ENCODE measurements around the gene CEACAM16.

CEACAM16 gene

GRCh38 chr19:44726465-44726864 is 27.5 kb downstream of the CEACAM16 start:
- DNase-seq = no peak

- peak in 1 of 5 donors; percentile 31 for DNase-seq
Measured at GRCh38 chr19:44728178-44728577, 29.2 kb downstream of the CEACAM16 start.

DNA sequence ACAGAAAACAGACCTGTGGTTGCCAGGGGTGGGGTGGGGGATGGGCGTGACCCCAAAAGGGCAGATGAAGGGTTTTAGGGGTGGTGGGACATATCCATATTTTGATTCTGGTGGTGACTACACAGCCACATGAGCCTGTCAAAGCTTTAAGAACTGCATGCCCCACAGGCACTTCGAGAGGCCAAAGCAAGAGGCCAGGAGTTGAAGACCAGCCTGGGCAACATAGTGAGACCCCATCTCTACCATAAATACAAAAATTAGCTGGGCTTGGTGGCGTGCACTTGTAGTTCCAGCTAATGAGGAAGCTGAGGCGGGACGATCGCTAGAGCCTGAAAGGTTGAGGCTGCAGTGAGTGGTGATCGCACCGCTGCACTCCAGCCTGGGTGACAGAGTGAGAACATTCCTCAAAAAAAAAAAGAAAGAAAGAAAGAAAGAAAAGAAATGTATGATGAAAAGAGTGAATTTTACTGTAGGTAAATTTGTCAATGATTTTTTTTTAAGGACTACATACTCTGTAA is 30.6 kb downstream of the CEACAM16 start:
- DNase-seq = no peak

DNA sequence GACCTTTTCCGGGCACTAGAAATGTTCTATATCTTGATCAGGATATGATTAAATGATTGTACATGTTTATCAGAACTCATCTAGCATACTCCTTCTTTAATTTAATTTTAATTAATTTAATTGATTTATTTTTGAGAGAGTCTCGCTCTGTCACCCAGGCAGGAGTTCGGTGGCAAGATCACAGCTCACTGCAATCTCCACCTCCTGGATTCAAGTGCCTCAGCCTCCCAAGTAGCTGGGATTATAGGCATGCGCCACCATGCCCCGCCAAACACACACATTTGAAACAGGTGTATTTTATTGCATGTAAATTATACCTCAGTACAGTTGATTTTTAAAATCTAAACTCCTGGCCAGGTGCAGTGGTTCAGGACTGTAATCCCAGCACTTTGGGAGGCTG is 32.1 kb downstream of the CEACAM16 start:
- DNase-seq = no peak

GRCh38 chr19:44731622-44732021 is 32.7 kb downstream of the CEACAM16 start:
- no peak for DNase-seq

DNA sequence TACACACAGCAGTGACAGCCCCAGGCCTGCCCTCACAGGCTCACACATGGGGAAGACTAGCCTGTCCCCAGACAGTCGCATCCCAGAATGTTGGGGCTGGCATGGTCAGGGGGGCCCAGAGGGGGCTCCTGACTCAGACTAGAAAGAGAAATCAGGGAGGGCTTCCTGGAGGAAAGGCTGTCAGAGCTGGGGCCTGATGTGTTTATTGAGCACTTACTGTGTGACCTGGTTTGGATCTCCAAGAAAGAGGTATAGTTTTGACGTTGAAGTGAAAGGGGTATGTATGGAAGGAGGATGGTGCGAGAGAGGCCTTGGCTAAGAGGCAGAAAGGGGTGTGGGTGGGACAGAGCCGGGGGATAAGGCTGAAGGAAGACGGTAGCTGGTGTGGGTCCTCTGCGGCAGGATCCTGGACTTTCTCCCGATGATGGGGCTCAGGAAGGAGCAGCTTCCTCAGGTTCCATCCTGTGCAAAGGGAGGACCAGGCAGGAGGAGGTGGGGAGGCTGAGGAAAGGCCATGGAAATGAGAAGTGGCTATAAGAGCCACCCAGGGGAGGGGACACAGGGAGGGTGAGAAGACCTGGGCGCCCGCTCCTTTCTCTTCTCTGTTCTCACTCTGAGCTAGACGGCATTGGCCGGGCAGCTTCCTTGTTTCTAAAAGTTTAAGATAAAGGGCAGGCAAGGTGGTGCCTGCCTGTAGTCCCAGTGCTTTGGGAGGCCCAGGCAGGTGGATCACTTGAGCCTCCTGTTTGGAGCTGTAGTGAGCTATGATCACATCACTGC is 33.5 kb downstream of the CEACAM16 start:
- DNase-seq = no peak

GRCh38 chr19:44734357-44734756 is 35.4 kb downstream of the CEACAM16 start:
- no peak for DNase-seq

DNA sequence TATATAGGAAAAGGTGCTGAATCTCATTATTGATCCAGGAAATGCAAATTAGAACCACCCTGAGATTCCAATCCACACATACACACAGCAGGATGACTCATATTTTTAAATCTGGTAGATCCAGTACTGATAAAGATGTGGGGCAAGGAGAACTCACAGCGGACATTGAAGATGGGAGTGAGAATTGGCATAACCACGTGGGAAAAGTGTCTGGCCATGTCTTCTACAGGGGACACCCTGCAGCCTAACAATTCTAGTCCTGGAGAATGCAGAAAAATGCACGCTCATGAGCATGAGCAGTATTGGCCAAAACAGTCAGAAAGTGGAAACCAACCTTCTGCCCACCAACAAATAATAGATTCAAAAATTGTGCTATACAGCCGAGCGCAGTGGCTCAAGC is 36.1 kb downstream of the CEACAM16 start:
- DNase-seq = no peak

- no peak for DNase-seq
Measured at GRCh38 chr19:44737238-44738071, 38.5 kb downstream of the CEACAM16 start.

DNA sequence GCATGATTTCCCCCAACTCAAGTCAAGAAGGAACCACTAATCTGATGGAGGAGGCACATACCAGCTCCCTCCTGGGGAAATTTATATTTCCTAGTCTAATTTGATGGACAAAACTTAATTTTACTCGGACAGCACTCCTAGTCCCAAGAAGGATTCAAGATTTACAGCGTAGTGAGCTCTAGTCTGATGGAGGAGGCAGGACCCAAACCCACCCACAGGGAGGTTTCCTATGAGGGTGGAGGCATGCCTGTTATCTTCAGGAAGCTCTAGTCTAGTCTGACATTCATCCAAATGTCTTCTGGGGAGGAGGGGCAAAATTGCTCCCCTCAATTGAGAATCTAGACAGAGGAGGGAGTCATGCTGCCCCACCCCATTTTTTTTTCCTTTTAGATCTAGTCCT is 39.2 kb downstream of the CEACAM16 start:
- DNase-seq = no peak

DNA sequence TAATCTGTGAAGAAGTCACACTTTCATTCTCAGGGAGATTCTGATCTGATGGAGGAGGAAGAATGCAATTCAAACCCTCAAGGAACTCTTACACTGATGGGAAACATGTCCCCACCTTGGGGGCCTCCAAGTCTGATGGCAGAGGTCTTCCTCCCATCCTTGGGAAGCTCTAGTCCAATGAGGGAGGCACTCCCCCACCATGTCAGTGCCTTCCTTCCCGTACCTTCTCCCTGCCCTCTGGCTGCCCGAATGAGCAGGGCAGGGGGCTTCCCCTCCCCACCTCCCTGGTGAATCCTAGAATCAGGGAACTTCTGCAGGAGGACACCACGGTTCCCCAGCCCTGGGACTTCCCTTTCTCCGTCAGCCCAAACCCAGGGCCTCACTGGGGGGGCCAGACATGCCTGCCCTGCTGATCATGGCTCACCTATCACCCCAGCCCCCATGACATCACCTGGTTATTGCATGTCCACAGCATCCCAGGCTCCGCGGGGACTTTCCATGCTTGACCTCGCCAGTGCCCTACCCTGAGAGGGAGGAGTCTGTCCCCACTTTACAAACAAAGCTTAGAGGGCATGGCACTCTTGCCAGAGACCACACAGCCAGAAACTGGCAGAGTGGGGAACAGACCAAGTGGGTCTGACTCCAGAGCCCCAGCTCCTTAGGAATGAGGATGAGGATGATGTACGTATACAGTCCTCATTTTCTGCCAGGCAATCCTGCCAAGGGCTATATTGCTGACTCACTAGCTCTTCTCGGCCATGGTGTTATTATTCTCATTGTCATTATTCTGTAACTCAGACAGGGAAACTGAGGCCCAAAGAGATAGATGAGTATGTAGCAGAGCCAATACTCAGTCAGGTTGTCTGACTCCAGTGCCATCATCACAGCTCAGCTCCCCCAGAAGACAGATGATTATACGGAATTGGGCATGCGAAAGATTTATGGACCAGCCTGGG is 39.9 kb downstream of the CEACAM16 start:
- DNase-seq = no peak

GRCh38 chr19:44740351-44740824 is 41.4 kb downstream of the CEACAM16 start:
- DNase-seq = no peak

- no peak for DNase-seq
Measured at GRCh38 chr19:44741258-44741731, 42.3 kb downstream of the CEACAM16 start.

- peak in 1 of 5 donors; percentile 33 for DNase-seq
Measured at GRCh38 chr19:44741841-44742329, 42.9 kb downstream of the CEACAM16 start.

DNA sequence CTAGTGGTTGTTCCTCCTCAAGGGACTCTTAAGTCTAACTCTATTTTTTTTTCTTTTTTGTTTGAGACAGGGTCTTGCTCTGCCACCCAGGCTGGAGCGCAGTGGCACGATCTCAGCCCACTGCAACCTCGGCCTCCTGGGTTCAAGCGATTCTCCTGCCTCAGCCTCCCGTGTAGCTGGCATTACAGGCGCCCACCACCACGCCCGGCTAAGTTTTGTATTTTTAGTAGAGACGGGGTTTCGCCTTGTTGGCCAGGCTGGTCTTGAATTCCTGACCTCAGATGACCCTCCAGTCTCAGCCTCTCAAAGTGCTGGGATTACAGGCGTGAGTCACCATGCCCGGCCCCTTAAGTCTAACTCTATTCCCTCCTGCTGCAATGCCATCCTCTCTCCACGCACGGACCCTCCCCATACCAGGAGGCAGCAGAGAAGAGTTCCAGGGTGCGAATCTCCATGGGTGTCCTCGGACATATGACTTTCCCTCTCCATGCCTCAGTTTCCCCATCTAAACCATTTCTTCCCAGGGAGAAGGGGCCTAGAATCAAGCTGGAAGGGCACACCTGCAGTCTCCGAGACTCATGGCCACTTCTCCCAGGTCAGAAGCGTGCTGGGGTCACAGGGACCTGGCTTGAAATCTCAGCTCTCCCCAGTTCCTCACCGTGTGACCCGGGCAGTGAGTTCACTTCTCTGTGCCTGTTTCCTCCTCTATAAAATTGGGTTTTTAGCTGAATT is 43.5 kb downstream of the CEACAM16 start:
- DNase-seq = no peak

GRCh38 chr19:44744871-44745332 is 46.0 kb downstream of the CEACAM16 start:
- DNase-seq = no peak

GRCh38 chr19:44745341-44745831 is 46.4 kb downstream of the CEACAM16 start:
- DNase-seq = no peak

DNA sequence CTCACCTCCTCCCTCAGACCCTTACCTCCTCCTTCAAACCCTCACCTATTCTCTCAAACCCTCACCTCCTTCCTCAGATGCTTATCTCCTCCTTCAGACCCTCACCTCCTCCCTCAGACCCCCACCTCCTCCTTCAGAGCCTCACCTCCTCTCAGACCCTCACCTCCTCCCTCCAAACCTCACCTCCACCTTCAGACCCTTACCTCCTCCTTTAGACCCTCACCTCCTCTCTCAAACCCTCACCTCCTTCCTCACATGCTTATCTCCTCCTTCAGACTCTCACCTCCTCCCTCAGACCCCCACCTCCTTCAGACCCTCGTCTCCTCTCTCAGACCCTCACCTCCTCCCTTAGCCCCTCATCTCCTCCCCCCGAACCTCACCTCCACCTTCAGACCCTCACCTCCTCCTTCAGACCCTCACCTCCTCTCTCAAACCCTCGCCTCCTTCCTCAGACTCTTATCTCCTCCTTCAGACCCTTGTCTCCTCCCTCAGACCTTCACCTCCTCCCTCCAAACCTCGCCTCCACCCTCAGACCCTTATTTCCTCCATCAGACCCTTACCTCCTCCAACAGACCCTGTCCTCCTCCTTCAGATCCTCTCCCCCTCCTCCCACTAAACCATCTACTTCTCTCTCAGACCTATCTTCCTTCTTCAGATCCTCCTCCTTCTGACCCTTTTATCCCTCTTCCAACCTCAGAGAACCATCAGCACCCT is 47.1 kb downstream of the CEACAM16 start:
- no peak for DNase-seq

DNA sequence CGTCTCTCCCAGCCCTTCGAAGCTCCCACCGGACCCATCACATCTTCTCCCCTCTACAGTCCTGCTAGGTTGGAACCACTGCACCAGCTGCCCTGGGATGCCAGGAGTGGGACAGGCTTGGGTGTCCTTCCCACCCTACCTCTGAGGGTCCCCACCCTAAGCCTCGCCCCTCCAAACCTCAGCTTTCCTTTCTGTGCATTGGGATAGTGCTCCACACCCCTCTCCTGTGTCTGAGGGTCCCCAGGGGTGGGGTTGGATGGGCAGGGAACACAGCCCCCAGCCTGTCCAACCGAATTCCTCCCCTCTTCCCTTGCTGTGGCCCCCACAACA is 47.6 kb downstream of the CEACAM16 start:
- no peak for DNase-seq

DNA sequence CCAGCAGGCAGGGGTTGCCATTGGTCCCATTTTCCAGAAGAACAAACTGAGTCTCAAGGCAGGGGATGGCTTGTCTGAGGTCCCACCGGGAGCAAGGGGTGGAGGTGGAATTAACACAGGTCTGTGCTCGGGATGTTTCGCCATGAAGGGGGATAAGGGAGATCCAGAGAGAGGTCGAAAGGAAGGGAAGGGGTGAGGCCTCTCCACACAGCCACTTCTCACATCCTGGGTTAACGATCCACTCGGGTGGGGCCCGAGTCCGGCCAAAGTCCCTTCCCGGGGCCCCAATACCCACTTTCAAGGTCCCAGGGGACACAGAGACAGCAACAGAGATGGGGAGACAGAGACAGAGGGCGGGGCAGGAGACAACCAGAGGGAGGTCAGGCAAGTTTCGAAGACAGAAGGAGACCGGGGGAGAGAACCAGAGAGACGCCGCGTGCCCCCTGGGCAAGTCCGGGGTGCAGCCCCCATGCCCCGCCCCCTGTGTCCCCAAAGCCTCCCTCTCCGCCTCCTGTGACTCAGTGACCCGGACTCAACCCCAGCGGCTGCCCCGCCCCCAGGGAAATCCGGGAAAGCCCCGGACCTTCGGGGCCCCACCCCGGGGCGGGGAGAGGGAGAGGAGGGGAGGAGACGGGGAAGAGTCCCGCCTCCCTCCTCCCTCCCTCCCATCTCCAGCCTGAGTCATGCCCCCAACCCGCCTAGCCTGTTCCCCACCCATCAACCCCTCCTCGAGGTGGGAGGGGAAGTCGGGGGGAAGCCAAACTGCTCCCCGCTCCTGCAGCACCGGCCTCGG is 48.2 kb downstream of the CEACAM16 start:
- peak; percentile 83 to 90 (median 88) for DNase-seq
